ENCODE measurements around the gene RHAG.
"Not testable (repeated sequence)": the region's sequence is repeated elsewhere in the genome, so short reads cannot be mapped to it uniquely, and the experiment has no call there.

Gene RHAG

DNA sequence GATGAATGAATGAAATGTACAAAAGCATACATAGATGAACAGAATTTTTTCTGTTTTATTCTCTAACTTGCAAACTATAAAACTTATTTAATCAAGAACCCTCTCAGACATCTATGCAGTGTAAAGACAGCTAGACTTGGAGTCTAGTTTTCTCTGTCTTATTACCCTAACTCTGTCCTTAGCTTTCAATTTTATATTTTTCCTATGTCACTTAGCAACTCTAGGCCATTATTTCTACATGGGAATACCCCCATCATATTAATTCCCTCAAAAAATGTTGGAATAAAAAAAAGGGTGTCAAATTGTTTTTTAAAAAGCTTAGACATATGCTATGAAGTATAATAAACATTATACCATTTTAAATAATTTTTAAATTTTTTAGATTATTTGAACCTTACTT lies 1.2 kb downstream of the RHAG start:
- no peak for DNase-seq

DNA sequence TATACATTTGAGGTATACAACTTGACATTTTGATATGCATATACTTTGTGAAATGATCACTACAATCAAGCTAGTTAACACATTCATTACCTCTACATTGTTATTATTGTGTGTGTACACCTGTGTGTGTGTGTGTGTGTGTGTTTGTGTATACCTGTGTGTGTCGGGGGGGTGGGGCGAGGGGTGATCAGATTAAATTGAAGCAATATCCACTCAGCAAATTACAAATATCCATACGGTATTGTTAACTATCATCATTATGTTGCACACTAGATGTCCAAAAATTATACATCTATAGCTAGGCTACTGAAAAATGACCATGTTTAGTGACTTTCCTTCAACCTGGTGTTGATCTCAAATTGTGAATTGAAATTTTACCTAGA lies 1.8 kb downstream of the RHAG start:
- no peak for DNase-seq

DNA sequence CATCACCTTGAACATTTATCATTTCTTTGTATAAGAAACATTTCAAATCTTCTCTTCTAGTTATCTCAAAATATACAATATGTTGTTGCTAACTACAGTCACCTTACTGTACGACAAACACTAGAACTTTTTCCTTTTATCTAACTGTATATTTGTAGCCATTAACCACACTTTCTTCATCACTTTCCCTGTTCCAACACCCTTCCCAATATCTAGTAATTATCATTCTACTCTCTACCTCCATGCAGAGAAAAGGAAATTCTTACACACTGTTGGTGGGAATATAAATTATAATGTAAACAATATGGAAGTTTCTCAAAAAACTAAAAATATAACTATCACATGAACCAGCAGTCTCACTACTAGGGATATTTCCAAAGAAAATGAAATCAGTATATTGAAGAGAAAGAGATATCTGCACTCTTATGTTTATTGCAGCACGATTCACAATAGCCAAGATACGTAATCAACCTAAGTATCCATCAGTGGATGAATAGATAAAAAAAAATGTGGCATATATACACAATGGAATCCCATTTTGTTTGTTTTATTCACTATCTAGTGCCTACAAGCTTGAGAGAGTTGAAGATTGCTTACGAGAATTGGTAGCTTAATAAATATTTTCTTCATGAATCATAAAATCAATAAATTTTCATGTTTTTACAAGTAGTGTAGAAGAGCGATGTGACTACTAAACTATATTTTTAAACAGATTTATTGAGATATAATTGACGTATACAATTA lies 2.4 kb downstream of the RHAG start:
- no peak for DNase-seq

DNA sequence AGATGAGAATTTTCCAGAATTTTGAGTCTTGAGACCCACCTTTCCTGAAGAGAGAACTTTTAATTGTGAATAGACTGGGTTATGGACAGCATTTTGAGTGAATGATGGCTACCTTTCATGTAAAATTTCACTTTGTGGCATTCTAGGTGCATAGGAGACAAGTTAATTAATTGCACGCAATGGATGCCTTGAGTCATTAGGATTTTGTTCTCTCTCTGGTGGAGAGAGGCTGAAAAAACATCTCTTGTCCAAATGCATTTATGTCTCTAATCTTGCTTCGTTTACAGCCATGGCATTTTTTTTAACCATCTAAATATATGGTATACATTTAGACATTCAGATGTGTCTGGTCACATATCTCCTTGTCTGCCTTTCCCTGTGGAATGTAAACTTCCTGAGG lies 3.1 kb downstream of the RHAG start:
- DNase-seq: no peak

DNA sequence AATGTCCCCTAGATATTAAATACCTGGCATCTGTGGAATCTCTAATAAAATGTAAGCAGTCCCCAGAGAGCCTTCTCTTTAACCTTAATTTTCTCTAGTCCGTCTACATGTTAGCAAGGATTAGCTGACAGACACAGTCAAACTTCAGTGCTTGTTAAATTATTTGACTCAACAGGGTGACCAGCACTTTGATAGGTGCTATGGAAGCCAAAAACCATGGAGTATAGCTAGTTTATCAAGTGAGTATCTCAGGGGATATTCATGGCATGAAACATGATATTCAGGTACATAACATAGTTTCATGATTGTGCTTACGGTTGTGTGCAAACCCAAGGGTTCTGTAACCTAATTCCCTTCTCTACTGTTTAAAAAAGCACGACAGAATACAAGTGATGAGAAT lies 3.9 kb downstream of the RHAG start:
- DNase-seq: no peak

DNA sequence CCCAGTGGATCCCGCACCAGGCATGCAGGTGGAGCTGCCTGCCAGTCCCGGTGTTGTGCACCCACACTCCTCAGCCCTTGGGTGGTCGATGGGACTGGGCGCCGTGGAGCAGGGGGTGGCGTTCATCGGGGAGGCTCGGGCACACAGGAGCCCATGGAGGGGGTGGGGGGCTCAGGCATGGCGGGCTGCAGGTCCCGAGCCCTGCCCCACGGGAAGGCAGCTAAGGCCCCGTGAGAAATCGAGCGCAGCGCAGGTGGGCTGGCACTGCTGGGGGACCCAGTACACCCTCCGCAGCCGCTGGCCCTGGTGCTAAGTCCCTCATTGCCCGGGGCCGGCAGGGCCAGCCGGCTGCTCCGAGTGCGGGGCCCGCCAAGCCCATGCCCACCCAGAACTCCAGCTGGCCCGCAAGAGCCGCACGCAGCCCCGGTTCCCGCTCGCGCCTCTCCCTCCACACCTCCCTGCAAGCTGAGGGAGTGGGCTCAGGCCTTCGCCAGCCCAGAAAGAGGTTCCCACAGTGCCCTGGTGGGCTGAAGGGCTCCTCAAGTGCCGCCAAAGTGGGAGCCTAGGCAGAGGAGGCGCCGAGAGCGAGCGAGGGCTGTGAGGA lies 7.1 kb downstream of the RHAG start:
- not testable (repeated sequence) for DNase-seq

DNA sequence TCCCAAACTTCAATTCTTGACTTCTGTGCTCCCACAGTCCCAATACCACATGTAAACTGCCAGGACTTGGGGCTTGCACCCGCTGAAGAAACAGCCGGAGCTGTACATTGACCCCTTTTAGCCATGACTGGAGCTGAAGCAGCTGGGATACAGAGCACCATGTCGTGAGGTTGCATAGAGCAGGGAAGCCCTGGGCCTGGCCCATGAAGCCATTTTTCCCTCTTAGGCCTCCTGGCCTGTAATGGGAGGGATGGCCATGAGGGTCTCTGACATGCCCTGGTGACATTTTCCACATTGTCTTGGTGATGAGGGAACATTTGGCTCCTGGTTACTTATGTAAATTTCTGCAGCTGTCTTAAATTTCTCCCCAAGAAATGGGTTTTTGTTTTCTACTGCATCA lies 9.8 kb downstream of the RHAG start:
- DNase-seq: no peak

DNA sequence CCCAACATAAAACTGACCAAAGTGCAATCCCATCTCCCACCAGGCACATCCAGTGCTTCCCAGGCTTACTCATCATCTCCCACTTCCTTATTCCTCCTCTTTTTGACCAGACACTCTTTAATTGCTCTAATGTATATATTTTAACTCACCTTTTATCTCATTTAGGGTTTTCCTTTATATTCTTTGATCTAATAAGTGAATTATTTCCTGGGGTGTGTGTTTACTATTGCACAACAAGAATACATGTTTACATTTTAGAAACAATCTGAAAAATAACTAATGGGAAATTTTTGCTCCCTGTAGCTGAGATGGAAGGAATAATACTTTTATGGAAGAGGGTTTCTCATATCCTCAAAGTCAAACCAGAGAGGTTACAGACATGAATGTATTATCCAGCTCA lies 18.4 kb downstream of the RHAG start:
- no peak for DNase-seq

DNA sequence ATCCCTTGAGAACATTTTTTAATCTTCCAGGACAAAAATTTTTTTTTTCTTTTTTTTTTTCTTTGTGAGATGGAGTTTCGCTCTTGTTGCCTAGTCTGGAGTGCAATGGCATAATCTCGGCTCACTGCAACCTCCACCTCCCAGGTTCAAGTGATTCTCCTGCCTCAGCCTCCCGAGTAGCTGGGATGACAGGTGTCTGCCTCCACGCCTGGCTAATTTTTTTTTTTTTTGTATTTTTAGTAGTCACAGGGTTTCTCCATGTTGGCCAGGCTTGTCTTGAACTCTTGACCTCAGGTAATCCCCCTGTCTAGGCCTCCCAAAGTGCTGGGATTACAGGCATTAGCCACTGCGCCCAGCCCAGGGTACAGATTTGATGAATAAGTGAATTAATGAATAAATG lies 22.5 kb downstream of the RHAG start:
- DNase-seq: not testable (repeated sequence)

DNA sequence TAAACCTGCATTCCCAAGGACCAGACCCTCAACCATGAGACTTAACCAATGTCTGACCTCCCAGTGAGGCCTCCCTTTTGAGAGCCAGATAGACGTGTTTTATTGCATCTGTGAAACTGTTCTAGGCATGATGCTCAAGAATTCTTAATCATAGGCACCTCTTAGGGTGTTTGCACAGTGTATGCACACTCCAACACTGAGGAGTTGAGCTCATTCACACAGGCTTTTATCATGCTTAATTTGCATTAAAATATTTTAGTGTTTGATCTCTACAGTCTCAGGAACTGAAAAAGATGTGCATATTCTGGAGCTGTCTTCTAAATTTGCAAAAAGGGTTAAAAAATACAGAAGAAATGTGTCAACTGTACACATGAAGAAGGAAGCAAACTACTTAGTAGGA lies 27.4 kb downstream of the RHAG start:
- no peak for DNase-seq

DNA sequence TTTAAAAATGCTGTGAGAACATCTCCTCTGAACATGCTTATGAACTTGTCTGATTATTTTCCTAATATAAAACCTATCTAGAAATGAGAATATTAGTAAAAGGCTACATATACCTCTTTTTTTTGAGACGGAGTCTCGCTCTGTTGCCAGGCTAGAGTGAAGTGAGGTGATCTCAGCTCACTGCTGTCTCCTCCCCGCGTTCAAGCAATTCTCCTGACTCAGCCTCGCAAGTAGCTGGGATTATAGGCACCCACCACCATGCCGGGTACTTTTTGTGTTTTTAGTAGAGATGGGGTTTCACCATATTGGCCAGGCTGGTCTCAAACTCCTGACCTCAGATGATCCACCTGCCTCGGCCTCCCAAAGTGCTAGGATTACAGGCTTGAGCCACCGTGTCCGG lies 28.4 kb downstream of the RHAG start:
- not testable (repeated sequence) for DNase-seq

DNA sequence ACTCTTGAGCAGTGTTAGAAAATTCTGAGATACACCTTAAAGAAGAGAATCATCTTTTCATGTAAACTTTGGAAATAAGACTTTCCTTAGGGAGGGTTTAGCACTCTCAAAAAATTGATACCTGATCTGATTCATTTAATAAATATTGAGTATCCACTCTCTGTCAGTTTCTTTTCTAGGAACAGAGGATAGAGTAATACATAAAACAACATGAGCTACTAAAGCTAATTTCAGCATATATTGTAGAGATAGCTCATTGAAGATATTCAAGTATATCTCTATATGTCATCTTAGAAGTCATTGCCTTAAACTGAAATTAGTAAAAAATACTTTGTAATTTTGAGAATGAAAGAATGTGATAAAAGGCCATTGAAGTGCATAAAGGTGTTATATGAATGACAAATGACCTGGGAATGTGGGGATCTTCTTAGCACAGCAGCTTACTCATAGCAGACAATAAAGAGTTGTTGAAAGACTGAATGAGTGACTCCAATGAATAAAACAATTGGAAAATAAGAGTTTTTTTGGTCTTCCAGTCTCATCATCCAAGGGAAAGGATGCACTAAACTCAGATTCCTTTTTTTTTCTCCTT lies 29.2 kb downstream of the RHAG start:
- no peak for DNase-seq

DNA sequence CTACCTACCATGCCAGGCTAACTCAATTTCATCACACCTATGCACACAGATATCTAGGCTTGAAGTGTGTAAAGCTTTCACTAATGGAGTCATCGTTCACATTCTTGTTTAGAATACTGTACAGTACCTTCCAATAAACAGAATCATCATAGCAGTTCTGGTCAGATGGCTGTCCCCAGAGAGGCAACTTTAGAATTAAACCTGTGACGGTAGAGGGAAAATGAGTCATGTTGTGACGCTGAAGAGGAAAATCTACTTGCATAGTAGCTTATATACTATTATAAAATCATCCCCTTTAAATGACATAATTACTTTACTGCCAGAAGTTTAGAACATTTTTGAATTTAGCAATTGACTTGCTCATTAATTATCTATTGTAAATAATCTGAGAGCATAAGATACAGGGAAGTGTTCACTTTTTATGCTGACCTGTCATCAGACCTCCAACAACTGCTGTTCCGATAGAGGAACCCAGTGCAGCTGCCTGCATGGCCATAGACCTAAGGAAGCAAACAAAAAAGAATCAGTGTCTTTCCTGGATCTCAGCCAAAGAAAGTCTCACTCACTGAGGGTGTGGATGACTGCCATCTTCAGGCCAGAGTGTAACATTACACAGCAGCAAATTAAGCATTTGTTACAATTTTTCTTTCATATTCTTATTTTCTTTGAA lies 29.8 kb downstream of the RHAG start:
- DNase-seq: peak; percentile 88

DNA sequence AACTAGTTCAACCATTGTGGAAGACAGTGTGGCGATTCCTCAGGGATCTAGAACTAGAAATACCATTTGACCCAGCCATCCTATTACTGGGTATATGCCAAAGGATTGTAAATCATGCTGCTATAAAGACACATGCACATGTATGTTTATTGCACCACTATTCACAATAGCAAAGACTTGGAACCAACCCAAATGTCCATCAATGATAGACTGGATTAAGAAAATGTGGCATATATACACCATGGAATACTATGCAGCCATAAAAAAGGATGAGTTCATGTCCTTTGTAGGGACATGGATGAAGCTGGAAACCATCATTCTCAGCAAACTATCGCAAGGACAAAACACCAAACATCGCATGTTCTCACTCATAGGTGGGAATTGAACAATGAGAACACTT lies 32.6 kb downstream of the RHAG start:
- DNase-seq: not testable (repeated sequence)

DNA sequence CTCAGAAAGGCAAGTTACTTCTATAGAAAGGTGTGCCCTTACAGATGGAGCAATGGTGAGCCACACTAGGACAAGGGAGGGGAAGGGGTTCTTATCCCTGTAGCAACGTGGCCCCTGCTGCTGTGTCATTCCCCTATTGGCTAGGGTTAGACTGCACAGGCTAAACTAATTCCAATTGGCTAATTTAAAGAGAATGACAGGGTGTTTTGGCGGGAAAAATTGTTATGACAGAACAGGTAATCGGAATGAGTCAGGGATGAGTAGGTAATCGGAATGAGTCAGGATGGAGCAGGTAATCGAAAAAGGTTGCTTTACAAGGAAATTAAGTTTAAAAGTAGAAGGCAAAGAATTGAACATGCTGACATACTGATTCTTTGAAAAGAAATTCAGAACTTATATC lies 49.4 kb downstream of the RHAG start:
- DNase-seq: not testable (repeated sequence)

DNA sequence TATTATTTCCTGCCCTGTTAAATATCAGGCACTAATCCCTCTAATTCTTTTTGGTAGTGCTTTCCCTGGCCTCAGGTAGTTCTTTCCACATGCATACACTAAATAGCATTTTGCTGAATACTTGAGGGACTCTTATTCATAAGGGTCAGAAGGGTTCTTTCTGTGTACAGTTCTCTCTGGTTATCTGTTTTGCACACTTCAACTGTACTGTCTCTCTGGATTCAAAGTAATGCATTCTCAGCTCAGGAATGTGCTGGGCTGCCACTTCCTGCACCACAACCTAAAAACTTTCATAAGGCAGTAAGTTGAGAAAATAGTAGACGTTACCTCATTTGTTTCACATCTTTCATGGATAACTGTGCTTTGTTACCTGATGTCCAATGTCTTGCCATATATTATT lies 54.1 kb downstream of the RHAG start:
- no peak for DNase-seq

DNA sequence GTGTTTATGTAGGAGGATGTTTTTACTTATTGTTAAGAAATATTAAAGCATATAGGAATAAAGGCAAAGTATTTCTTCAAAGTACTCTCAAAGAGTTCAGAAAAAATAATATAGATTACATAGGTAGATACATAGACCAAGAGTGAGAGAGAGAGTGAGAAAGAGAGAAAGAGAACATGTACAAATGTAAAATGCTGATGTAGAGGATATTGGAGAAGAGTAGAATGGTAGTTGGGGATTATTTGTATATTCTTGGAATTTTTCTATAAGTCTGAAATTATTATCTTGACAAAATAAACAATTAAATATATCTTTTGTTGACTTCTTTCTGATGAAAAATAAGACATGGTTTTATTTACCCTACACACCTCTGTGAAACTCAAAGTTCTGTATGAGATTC lies 57.0 kb downstream of the RHAG start:
- DNase-seq: no peak

DNA sequence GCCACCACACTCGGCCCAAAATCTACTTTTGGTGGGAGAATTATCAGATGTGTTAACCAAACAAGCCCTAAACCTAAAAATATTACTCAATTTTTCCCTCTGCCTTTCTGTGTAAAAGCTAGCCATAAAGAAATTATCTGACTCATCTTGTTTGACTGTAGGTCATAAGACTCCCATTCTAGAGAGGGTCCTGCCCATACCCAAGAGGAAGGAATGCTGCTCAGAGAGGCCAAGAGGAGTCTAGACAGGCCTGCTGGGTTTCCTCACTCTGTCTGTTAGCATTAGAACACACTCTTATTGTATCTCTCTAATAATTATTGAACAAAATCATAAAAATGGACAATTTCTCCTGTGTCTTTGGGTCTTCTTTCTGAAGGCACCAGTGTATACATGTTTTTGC lies 60.0 kb downstream of the RHAG start:
- DNase-seq: no peak

DNA sequence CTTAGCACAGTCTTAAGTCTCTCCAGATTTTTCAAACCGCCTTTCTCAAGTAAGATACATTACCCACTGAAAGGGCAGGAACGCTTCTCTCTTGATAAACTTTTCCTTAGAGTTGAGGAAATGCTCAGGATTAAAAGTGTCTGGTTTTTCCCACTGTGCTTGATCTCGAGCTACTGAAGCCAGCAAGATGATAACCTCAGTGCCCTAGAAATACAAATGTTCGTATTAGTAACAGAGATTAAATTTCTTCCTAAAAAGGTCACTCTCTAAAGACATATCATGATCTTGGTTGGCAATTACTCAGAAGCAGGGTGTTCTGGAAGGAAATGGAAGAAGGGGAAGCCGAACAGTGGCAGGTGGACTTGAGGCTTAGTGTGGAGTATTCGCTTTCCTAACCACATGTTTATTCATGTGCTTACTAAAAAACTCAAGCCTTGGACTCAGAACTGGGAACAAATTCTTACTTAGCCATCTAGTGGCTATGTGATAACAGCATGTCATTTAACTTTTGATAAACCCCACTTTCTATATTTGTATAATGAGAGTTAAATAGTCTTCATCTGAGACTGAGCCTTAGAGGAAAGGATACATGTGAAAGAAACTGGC lies 66.1 kb downstream of the RHAG start:
- DNase-seq: no peak

DNA sequence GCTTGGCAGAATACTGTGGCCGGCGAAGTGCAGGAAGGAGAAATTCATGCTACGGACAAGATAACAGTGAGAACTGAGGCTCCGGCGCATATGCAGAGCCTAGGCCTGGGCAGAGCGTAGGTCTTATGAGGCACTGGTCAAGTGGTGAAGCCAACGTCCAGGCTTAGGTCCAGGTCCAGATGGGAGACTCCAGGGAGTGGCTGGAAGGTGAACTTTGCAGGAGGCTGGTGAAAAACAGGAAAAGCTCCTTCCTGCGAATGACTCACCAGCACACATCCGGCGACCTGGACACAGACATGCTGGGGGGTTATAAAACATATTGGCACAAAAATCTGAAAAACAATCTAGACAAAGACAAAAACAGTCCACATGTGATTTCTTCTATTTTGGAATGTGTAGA lies 70.8 kb downstream of the RHAG start:
- no peak for DNase-seq

DNA sequence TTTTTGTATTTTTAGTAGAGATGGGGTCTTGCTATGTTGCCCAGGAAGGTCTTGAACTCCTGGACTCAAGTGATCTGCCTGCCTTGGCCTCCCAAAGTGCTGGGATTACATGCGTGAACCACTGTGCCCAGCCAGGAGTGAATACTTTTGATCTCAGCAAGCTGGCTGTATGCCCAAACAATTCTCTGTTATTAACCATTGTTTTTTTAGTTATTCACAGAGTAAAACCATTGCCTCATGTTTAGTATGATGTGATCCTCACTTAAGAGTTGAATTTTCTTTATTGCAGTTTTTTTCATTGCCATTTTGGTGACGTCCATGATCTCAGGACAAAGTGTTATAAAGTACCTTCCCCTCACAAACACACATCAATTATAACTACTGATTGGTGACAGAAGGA lies 71.4 kb downstream of the RHAG start:
- no peak for DNase-seq

DNA sequence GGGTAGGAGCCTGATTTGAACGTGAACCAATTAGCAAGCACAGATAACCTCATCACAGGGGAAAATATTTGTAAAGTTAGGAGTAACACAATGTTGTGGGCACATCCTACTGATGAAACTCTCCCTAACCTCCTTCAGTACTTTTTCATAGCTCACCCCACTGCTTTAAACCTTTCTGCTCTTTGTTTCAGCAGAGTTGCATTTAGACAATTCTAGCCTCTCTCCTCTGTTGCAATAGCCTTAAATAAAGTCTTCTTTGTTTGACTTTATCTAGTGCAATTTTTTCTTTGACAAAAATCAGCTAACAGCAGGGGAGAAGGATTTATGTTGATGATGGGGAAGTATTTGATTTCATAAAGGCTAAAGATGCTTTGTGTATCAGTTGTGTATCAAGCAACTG lies 72.1 kb downstream of the RHAG start:
- no peak for DNase-seq

DNA sequence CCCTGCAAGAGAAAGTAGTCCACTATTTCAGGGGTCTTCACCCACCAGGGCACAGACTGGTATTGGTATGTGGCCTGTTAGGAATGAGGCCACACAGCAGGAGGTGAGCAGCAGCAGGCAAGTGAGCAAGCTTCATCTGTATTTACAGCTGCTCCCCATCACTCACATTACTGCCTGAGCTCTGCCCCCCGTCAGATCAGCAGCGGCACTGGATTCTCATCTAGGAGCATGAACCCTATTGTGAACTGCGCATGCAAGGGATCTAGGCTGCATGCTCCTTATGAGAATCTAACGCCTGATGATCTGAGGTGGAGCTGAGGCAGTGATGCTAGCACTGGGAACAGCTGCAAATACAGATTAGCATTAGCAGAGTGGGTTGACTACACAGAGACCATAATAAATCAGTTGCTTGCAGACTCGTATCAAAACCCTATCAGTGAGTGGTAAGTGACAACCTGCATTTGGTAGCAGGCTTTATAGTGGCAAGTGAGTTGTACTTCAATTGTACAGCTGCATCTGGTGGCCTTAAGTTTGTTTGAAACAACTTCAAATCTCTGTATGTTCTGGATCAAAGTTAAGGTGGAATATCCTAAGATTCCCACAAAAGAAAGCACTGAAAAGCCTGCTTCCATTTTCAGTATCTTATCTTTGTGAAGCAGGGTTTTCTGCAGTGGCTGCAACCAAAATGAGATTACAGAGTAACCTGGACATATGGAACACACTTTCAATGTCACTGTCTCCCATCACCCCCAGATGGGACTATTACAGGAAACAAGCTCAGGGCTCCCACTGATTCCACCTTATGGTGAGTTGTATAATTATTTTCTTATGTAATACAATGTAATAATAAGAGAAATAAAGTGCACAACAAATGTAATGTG lies 73.4 kb downstream of the RHAG start:
- DNase-seq: no peak
